ENCODE measurements around the gene PHF14.

The PHF14 gene

GRCh38 chr7:11176985-11177555, 203.4 kb downstream of the PHF14 start:
- no peak for DNase-seq

GRCh38 chr7:11177793-11178192, 204.1 kb downstream of the PHF14 start:
- DNase-seq, result no peak

DNA sequence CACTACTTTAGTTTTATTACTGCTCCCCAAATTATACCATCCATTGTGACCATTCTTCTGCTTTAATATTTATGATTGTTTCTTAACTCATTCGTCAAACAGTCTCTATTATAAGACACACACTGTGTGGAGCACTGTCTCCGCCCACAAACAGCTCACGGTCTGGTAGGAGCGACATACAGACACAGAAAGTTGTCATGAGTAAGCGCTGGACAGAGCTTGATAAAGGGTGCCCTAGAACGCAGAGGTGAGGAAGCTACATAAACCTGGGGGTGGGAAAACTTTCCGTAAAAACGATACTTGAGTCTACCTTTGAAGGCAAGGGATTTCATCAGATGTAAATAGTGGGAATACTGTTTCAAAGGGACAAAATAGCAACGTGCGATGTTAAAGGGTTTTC, 207.9 kb downstream of the PHF14 start:
- no peak for DNase-seq

DNA sequence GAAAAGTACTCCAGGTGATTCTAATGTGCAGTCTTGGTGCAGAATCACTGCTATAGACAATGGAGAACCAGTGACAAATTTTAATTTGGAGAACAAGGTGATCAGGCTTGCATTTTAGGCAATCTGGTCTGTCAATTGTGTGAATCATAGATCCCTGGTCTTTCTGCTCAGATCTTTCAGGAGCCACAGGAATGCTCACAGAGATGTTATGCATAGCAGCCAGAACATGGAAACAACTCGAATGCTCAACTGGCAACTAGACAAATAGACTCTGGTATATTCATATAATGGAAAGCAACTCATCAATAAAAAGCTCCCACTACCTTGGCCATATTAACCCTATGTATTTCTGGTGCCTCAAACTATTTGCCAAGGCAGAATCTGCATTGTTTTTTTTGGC, 209.1 kb downstream of the PHF14 start:
- DNase-seq, result peak; percentile 44

GRCh38 chr7:11185179-11185815, 211.6 kb downstream of the PHF14 start:
- peak; percentile 50 for DNase-seq

DNA sequence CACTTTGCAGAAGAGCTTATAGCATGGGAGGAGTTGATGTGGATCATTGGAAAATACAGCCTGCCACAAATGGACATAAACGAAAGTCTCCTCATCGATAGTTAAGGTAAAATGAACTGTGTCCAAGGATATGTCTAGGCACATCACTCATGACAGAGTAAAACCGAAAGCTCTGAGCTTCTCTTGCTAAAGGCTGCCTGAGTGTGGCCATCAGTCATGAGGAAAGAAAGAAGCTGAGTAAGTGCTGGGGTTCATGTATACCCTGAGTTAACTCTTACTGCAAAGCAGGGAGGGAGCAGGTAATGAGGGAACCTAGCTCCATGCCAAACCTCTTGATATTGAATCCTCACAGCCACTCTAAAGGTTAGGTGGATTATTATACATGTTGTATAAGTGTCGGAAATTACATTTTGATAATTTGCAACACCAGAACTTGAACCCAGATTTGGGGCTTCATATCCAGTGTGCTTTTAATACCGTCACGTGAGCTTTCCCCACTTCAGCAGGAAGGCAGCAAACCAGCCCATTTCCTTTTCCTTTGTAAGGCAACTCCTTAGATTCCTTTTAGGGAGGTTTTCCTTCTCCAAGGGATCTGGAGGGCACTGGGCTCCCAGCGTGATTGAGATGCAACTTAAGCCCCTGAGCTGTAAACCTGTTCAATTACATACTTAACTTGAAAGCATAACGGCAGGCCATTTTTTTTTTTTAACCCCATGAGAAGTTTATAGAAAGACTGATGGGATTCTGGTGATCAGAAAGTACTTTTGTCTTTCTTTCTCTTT, 215.0 kb downstream of the PHF14 start:
- DNase-seq, result no peak

- no peak for DNase-seq
Measured at GRCh38 chr7:11191081-11191480, 217.4 kb downstream of the PHF14 start.

DNA sequence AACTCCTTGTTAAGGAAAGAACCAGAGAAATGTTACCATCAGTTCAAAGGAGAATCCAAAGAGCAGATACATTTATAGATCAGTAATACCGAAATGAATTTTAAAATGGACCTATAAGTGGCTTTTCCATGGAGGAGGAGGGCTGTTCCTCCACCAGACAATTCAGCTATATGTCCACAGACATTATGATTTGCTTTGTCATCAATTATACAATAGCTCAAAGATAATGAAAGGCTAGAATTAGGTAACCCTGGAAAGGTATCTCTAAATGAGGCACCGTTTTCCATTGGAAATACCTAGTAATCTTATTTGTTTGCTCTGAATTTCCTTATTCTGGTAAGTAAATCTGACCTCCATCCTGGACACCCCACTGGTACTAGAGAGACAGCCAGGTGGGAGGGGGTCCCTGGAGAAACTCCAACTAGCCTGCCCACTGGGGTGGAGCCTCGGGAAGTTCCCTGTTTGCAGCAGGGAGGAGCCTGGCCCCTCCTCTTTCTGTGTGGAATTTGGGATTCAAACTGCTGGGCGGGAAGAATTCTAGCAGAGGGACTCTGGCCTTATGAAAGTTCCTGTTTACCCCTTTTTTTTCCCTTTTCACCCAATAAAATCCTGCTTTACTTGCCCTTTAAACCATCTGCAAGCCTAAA, 218.0 kb downstream of the PHF14 start:
- no peak for DNase-seq

- DNase-seq, result peak; percentile 49
Measured at GRCh38 chr7:11192506-11192905, 218.8 kb downstream of the PHF14 start.

GRCh38 chr7:11193131-11193867, 219.6 kb downstream of the PHF14 start:
- DNase-seq, result no peak

DNA sequence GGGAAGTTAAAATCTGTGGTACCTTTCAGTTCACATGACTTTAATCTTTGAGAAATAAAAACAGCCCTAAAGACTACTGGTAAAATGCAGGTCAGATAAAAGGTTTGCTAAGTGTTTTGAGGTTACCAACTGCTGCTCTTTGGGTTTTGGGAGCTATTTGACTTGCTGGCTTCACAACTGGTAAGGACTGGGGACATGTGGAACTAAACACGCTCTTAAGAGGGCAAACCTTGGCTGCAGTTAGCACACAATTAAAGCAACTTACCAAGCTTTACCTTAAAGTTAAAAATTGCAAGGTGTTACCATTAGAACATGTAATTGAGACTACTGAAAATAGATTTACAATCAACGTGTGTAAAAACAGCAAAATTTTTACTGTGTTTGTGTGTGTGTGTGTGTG, 220.2 kb downstream of the PHF14 start:
- DNase-seq, result no peak

- DNase-seq, result no peak
Measured at GRCh38 chr7:11194492-11194891, 220.8 kb downstream of the PHF14 start.

DNA sequence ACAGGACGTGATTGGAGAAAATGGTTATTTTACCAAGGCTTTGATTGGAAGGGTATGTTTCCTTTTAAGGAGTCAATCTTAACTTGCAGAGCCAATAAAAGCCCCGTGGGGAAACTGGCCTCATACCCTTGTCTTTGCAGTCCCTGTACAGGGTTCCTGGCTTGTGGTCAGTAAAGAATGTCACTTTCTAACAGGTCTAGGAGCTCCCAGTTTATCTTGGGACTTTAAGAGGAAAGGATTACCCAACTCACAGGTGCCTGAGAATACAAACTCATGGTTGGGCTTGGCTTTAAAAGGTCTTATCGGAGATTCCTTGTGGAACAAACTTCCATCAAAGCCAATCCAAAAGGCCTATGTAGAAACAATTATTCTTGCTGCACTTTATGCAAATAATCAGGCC, 221.8 kb downstream of the PHF14 start:
- DNase-seq, result no peak

DNA sequence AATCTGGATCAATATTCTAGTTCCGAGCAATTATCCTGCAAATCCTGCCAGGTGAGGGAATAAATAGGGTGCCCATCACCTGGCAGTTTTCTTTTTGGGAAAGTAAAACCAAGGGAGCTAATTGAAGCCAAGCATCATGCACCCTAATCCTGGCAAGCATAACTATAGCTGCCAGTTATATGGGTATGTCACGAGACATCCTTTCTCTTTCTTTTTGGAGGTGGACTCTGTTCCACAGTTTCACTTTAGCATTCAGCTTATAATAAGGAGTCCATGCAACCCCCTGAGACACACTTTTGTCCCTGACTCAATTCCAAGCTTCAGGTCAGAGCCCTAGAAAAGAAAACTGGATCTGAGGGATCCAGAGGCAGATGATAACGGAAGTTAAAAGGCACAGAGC, 222.5 kb downstream of the PHF14 start:
- no peak for DNase-seq

DNA sequence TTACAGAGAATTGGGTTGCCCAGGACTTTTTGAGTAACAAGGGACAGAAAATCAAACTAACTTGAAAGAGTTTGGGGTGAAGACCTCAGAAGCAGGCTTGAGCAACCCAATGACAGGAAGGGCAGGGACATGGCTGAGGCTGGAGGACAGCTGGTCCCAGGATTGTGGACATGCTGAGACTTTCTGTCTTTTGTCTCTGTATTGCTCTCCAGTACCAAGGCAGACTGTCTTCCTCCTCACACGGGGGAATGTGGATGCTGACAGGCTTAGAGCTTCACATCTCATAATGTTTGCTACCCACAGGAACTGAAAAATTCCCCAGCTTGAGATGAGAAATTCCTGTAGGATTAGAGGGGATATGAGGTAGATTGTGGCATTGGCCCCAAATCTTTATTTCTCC, 229.6 kb downstream of the PHF14 start:
- DNase-seq, result no peak

- no peak for DNase-seq
Measured at GRCh38 chr7:11203683-11204082, 230.0 kb downstream of the PHF14 start.

GRCh38 chr7:11206177-11206899, 232.7 kb downstream of the PHF14 start:
- DNase-seq, result no peak

DNA sequence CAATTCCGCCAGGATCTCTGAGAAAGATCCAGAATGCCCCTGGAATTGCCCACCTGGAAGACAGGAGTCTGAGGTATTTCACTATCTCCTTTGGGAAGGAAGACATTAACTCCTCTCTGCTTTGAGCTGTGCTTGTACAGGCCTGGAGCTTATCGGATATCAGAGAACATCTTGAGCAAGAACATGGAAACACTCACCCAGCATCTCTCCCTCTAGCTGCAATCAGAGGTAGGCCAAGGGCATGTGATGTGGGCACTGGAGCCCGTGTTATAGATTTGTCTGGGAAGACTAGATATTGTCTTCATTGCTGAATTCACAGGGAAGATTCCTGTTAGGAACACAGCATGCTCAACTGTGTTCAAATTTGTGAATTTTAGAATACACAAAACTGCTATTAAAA, 233.9 kb downstream of the PHF14 start:
- DNase-seq, result no peak

DNA sequence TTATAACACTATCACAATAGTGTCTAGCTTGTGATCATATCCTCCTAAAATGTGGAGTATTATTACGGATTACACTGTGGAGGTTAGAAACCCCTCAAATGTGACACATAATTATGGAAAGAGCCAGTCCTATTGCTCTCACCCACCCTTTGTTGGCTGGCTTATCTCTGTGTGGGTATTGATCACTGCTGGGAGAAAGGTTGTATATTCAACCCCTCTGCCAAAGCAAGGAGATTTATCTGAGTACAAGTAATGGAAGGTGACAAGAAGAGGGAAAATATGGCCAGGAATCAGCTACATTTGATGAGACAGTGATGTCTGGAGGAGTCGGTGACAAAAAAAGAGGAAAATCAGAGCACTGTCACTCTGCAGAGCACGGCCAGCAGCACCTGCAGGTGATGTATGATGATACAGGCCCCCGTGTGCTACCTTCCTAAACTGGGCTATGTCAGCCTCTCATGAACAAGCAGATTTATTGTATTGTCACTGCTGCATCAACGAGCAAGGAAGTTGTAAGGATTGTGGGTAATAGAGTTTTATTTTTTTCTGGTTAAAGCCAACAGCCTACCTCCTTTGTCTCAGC, 235.3 kb downstream of the PHF14 start:
- DNase-seq, result no peak

DNA sequence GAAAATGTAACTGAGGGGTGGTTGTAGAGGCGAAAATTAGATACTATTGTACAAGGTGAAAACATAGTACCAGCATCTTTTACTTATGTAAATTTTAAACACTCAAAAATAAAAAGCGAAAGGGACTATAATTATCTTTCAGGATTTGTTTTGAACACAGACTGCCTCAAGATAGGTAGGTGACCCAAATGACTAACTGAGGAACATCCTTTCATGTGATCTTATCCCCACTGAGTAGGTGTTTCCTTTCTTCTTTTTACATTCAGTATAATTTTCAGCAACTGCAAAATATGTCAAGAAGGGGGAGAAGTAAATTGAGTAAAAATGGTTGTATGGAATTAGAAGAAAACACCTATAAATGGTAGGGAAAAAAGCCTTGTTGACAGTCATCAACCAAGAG, 236.7 kb downstream of the PHF14 start:
- no peak for DNase-seq

DNA sequence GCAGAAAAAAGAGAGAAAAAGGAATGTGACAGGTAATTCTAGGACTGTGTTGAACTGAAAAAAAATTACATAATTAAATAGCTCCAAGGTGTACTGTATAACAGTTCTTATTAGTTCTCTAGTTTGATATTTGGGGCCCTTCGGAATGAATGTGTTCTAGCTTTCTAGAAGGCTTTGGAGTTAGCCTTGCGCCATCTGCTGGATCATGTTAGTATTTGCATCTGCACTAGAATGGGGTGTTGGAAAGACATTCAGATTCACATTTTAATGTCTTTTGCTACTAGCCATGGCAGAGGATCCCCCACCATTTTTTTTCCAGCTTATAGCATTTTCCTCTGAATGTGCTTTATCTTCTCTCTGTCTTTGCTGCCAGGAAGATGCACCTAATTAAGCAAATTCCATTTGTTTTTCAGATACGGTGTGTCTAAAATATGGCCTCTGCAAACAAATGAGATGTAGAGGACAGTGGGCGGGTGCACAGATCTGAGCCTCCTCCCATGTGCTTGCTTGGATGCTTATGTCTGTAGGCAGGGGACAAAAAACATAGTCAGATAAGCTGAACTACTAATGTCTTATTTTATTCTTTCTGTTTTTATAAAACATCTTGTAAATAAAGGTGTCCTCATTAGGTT, 238.5 kb downstream of the PHF14 start:
- DNase-seq, result peak; percentile 61

GRCh38 chr7:11212816-11213215, 239.1 kb downstream of the PHF14 start:
- DNase-seq, result peak; percentile 12

Data from fibroblast of skin of right quadriceps (primary cell).